HepG2 (cell line): ENCODE results near the gene TBC1D22A. TPM values are rescaled to one million over a fixed set of nuclear protein-coding genes. Genes with fewer than 3 reads are reported as not detected.

Experiments used
- ATAC-seq: fragments of 200-7000 bp; cut with Tn5 transposase; 3 replicates; pipeline ENCODE4 v1.9.1; 2020; ENCODE audit warnings: mild to moderate bottlenecking, moderate library complexity
- BruUV-seq: library from RNA; stranded (reverse); fragments of 400-500 nt; replicated peaks from 2 replicates; lab custom pipeline; 2021; lab: Mats Ljungman, UMichigan
- CTCF ChIA-PET: fragments of 300-600 bp; formaldehyde crosslinking; extraction: SDS; loops from one replicate; lab custom pipeline; 2021; ENCODE audit warnings: low total read pairs, inconsistent platforms, low intra/inter-chr PET ratio; lab: Yijun Ruan, JAX
- POLR2A ChIA-PET: fragments of 350-600 bp; sonication (Branson Sonifier 250); formaldehyde crosslinking; loops from one replicate; lab custom pipeline; 2020; ENCODE audit warnings: antibody characterized with exemption, inconsistent platforms; lab: Yijun Ruan, JAX
- DNase-seq: peaks from one replicate; pipeline ENCODE4 v3.0.0-alpha.2; 2015; ENCODE audit warnings: low spot score
- FAIRE-seq: peaks from 3 replicates; lab custom pipeline; 2011; peaks lifted over from hg19 to GRCh38; lab: Jason Lieb, UNC
- H2AFZ ChIP-seq: one replicate; pipeline ENCODE4 v1.6.1; 2011; ENCODE audit warnings: low read length, inconsistent platforms
- H3K27ac ChIP-seq: fragments of 300-600 bp; 3 replicates; pipeline ENCODE4 v1.8.0; 2011; ENCODE audit warnings: mixed run types, mild to moderate bottlenecking, mixed read lengths, low read length, inconsistent platforms; ENCODE audit not compliant: insufficient read depth; ENCODE audit errors: extremely low read length
- H3K27me3 ChIP-seq, 2 experiments: fragments of 200-600 bp in 1 of 2; 2 replicates in 1 of 2; 3 replicates in 1 of 2; pipeline versions ENCODE4 v1.6.0 to v1.8.0; 2011; ENCODE audit warnings: low read length in 2 of 2, mild to moderate bottlenecking in 2 of 2, moderate library complexity in 2 of 2, inconsistent platforms in 1 of 2; ENCODE audit not compliant: insufficient read depth in 2 of 2, control insufficient read depth in 1 of 2
- H3K36me3 ChIP-seq, 2 experiments: fragments of 200-600 bp in 1 of 2; replicated peaks in 1 of 2; 2 replicates in 1 of 2; 3 replicates in 1 of 2; pipeline versions ENCODE4 v1.5.1 to v1.8.0; 2011; ENCODE audit warnings: low read length in 2 of 2, inconsistent platforms in 1 of 2; ENCODE audit not compliant: insufficient read depth in 2 of 2, control insufficient read depth in 1 of 2
- H3K4me1 ChIP-seq: 2 replicates; pipeline ENCODE4 v1.5.1; 2012; ENCODE audit warnings: low read length, inconsistent platforms; ENCODE audit not compliant: insufficient read depth
- H3K4me2 ChIP-seq: 2 replicates; pipeline ENCODE4 v1.6.0; 2011; ENCODE audit warnings: low read depth, low read length, inconsistent platforms
- H3K4me3 ChIP-seq, 3 experiments: fragments of 200-600 bp in 1 of 3; sonication (generic), shearing (Covaris generic) in 1 of 3; replicated peaks in 1 of 3; 2 replicates each; pipeline ENCODE4 v1.5.1; 2011 to 2016; ENCODE audit warnings: low read length in 3 of 3, inconsistent platforms in 2 of 3, low read depth in 2 of 3, mild to moderate bottlenecking in 2 of 3, control low read depth in 1 of 3, mixed read lengths in 1 of 3; ENCODE audit not compliant: insufficient read depth in 1 of 3
- H3K79me2 ChIP-seq: one replicate; pipeline ENCODE4 v1.6.1; 2011; ENCODE audit warnings: low read length, inconsistent platforms; ENCODE audit not compliant: insufficient read depth
- H3K9ac ChIP-seq: 2 replicates; pipeline ENCODE4 v1.6.0; 2011; ENCODE audit warnings: mild to moderate bottlenecking, low read depth, low read length, inconsistent platforms; ENCODE audit not compliant: insufficient read depth
- H3K9me3 ChIP-seq: 2 replicates; pipeline ENCODE4 v1.5.1; 2012; ENCODE audit warnings: mild to moderate bottlenecking, low read length
- H4K20me1 ChIP-seq: 2 replicates; pipeline ENCODE4 v1.6.0; 2011; ENCODE audit warnings: inconsistent platforms, mild to moderate bottlenecking, low read length, moderate library complexity; ENCODE audit not compliant: insufficient read depth
- AFF4 ChIP-seq: sonication (generic); formaldehyde crosslinking; IDR thresholded peaks from 2 replicates; pipeline ENCODE4 v1.4.0; 2020; ENCODE audit warnings: missing genetic modification reagents
- BCL3 ChIP-seq: sonication (generic); formaldehyde crosslinking; IDR thresholded peaks from 2 replicates; pipeline ENCODE4 v1.5.1; 2020; ENCODE audit warnings: mild to moderate bottlenecking, missing genetic modification reagents, moderate library complexity
- DPF2 ChIP-seq: sonication (generic); formaldehyde crosslinking; IDR thresholded peaks from 2 replicates; pipeline ENCODE4 v1.4.0; 2020; ENCODE audit warnings: mild to moderate bottlenecking, low read depth, missing genetic modification reagents, borderline replicate concordance
- ISX ChIP-seq: sonication (generic); formaldehyde crosslinking; conservative IDR thresholded peaks from 2 replicates; pipeline ENCODE4 v1.5.0; 2020; ENCODE audit warnings: missing genetic modification reagents
- REXO4 ChIP-seq: sonication (generic); formaldehyde crosslinking; IDR thresholded peaks from 2 replicates; pipeline ENCODE4 v1.8.0; 2022; ENCODE audit warnings: missing genetic modification reagents, mild to moderate bottlenecking, borderline replicate concordance
- TBX2 ChIP-seq: sonication (generic); formaldehyde crosslinking; IDR thresholded peaks from 2 replicates; pipeline ENCODE4 v1.5.0; 2020; ENCODE audit warnings: missing genetic modification reagents, mild to moderate bottlenecking, borderline replicate concordance
- ZNF232 ChIP-seq: sonication (generic); formaldehyde crosslinking; IDR thresholded peaks from 2 replicates; pipeline ENCODE4 v1.4.0; 2020; ENCODE audit warnings: missing genetic modification reagents, borderline replicate concordance
- ZNF282 ChIP-seq: fragments of 450-650 bp; IDR thresholded peaks from 2 replicates; pipeline ENCODE4 v1.6.1; 2018; ENCODE audit not compliant: partially characterized antibody
- ZNF572 ChIP-seq: sonication (generic); formaldehyde crosslinking; IDR thresholded peaks from 2 replicates; pipeline ENCODE4 v1.5.1; 2020; ENCODE audit warnings: mild to moderate bottlenecking, missing genetic modification reagents
- ZNF577 ChIP-seq: sonication (generic); formaldehyde crosslinking; IDR thresholded peaks from 2 replicates; pipeline ENCODE4 v1.4.0; 2020; ENCODE audit warnings: mild to moderate bottlenecking, low read depth, missing genetic modification reagents, borderline replicate concordance
- ZNF773 ChIP-seq: sonication (generic); formaldehyde crosslinking; IDR thresholded peaks from 2 replicates; pipeline ENCODE4 v1.4.0; 2020; ENCODE audit warnings: missing genetic modification reagents, borderline replicate concordance
- WGBS: methylation state at CpG from one replicate; pipeline ENCODE4 v1.1.6; 2017; ENCODE audit warnings: low lambda C conversion rate; 5-methylcytosine and 5-hydroxymethylcytosine counted together
- in situ Hi-C: cut with HindIII; loops from 2 replicates; pipeline ENCODE4 v1.10.0; 2017; ENCODE audit warnings: low pct_unique_long_range_greater_than_20kb; ENCODE audit not compliant: extremely low pct_ligation_motif_present
- intact Hi-C: fragments of 100-400 bp; cut with micrococcal nuclease; formaldehyde crosslinking; loops from one replicate; pipeline ENCODE4 v1.10.0; 2022; ENCODE audit not compliant: unreplicated experiment
- polyA plus RNA-seq, 8 experiments: library from polyadenylated mRNA; depleted of rRNA in 3 of 8; stranded (reverse) in 7 of 8; unstranded in 1 of 8; fragments of >200 nt; fragmentation: Illumina TruSeq in 4 of 8; extraction: Trizol in 4 of 8; gene quantifications; 2 replicates each; pipeline versions ENCODE4 v1.2.1 to v1.2.3, GENCODE V29; 2011 to 2016; ENCODE audit warnings: low read depth in 4 of 8, missing spikeins in 1 of 8, mixed read lengths in 1 of 8; ENCODE audit not compliant: insufficient read depth in 1 of 8
- total RNA-seq, 5 experiments: library from RNA; depleted of rRNA; stranded (reverse); fragments of >200 nt; fragmentation: Illumina TruSeq; extraction: Trizol; gene quantifications; 2 replicates each; pipeline ENCODE4 v1.2.3, GENCODE V29; 2016; ENCODE audit warnings: low read depth in 1 of 5

Gene TBC1D22A
- total and polyA plus RNA-seq, 2 of the 13 experiments (the other 11 are each of a cell fraction or from before 2014, with no cell fraction given) = 17.3 to 18.0 TPM

- Histone ChIP-seq H3K4me2 (no peak overlapping the region), H3K79me2 (no peaks in the 10 kb centered on the region), H3K27ac (no peak overlapping the region), H3K27me3 (peaks cover 14 to 82% of the 10 kb centered on the region in 2 experiments; a peak in 4 of 5 replicates), H4K20me1 (peaks cover 4% of the 10 kb centered on the region; the same call in 1 of the 2 replicates), H3K9ac (no peak overlapping the region), H3K36me3 (no peaks in the 10 kb centered on the region), H3K9me3 (no peaks in the 10 kb centered on the region), H3K4me3 (no peak overlapping the region), H3K4me1 (no peaks in the 10 kb centered on the region), H2AFZ (no peak overlapping the region)
- POLR2A ChIA-PET = no interaction called here
- ATAC-seq = no peak
- DNase-seq = no peak
- CTCF ChIA-PET = no interaction called here
- TF ChIP-seq AFF4 = no peak
- TF ChIP-seq DPF2 (CRISPR knock-in tag) = no peak
- no peak for TF ChIP-seq BCL3 (CRISPR knock-in tag)
- no peak for TF ChIP-seq ZNF282
- no peak for TF ChIP-seq ZNF572 (CRISPR knock-in tag)
- TF ChIP-seq REXO4 (CRISPR knock-in tag) = no peak
- TF ChIP-seq ZNF773 = no peak
- no peak for TF ChIP-seq TBX2
- TF ChIP-seq ZNF232 (CRISPR knock-in tag) = no peak
- TF ChIP-seq ISX = no peak
- TF ChIP-seq ZNF577 (CRISPR knock-in tag) = no peak
- in situ Hi-C loops (loop anchor here (25.0 kb wide), 1 partner anchor 1287 kb away; a partner anchor contains a TSS), intact Hi-C loops (no loop called here)
- FAIRE-seq = no peak
- BruUV-seq = no TSS peak
- 14% methylated on average over 9 of the region's 25 CpGs for WGBS
These were observed 438.0 kb downstream of the TBC1D22A start for GRCh38 chr22:47200273-47201051.
